ENCODE data around the gene TTC7B. TPM values are rescaled to one million over a fixed set of nuclear protein-coding genes. Genes with fewer than 3 reads are reported as not detected.

TTC7B gene
- total RNA-seq, 1 experiment from 2014 or later = under 0.01 TPM

DNA sequence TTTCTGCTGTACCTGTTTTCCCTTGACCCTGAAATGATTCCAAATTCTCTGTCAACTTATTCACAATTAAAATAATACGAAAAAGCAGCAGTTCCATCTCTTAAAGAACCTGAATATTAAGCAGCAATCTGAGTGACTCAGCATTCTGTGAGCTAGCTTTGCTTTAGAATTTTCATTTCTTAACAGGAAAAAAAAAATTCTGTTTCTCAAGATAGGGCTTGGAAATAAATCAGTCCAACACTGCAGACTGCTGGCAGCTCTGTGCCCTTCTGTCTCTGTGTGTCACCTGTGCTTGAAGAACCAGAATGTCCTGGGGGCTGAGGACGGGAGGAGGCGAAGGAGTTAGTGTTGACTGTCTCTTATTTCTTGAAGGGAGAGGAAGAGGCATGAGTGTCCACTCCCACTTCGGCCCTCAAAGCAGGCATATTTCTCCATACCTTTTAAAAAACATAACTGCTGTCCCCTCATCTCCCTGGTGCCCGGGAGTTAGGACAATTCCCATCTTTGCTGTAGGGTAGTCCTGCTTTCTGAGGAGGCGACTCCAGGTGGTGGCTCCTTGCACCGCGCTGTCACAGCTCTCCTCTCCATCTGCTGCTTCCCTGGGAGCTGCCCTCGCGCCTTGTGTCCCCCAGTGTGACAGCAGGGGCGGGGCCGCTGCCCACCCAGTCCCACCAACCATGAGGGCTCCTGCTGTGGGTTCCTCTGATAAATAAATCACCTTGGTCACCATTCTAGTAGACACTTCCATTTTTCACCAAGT, 216.3 kb downstream of the TTC7B start:
- H3K79me2 ChIP-seq (ENCODE audit: low read length) = no peaks in the 10 kb centered on the region
- no peaks in the 10 kb centered on the region for H4K20me1 ChIP-seq (ENCODE audit: insufficient read depth, low read depth, low read length)
- DNase-seq = no peak
- no peaks in the 10 kb centered on the region for H3K9me3 ChIP-seq (ENCODE audit: low read length)
- H3K9ac ChIP-seq (ENCODE audit: low read length) = no peak overlapping the region
- H3K4me1 ChIP-seq (ENCODE audit: low read length) = no peaks in the 10 kb centered on the region
- H3K9me2 ChIP-seq (replicated peaks; ENCODE audit: insufficient read depth, low read length) = no peaks in the 10 kb centered on the region
- no peaks in the 10 kb centered on the region for H3K27me3 ChIP-seq (ENCODE audit: low read length)
- no peak overlapping the region for H3K4me2 ChIP-seq (ENCODE audit: low read depth, low read length, poor library complexity, severe bottlenecking)
- H3K36me3 ChIP-seq (ENCODE audit: insufficient read depth, low read length) = no peaks in the 10 kb centered on the region
- no peak overlapping the region for H2AFZ ChIP-seq (ENCODE audit: low read length)
- H3K4me3 ChIP-seq (ENCODE audit: low read length) = no peak overlapping the region
- no peak overlapping the region for H3K27ac ChIP-seq (ENCODE audit: low read length)

- no peaks in the 10 kb centered on the region for H3K36me3 ChIP-seq (ENCODE audit: insufficient read depth, low read length)
- H3K4me1 ChIP-seq (ENCODE audit: low read length) = no peaks in the 10 kb centered on the region
- no peaks in the 10 kb centered on the region for H3K9me3 ChIP-seq (ENCODE audit: low read length)
- no peak overlapping the region for H3K4me2 ChIP-seq (ENCODE audit: low read depth, low read length, poor library complexity, severe bottlenecking)
- H3K9ac ChIP-seq (ENCODE audit: low read length) = no peak overlapping the region
- H4K20me1 ChIP-seq (ENCODE audit: insufficient read depth, low read depth, low read length) = no peaks in the 10 kb centered on the region
- no peak for DNase-seq
- no peak overlapping the region for H3K4me3 ChIP-seq (ENCODE audit: low read length)
- H3K27ac ChIP-seq (ENCODE audit: low read length) = no peak overlapping the region
- no peaks in the 10 kb centered on the region for H3K9me2 ChIP-seq (replicated peaks; ENCODE audit: insufficient read depth, low read length)
- no peaks in the 10 kb centered on the region for H3K27me3 ChIP-seq (ENCODE audit: low read length)
- H2AFZ ChIP-seq (ENCODE audit: low read length) = no peak overlapping the region
- no peaks in the 10 kb centered on the region for H3K79me2 ChIP-seq (ENCODE audit: low read length)
Measured at GRCh38 chr14:90599339-90599738, 216.9 kb downstream of the TTC7B start.

DNA sequence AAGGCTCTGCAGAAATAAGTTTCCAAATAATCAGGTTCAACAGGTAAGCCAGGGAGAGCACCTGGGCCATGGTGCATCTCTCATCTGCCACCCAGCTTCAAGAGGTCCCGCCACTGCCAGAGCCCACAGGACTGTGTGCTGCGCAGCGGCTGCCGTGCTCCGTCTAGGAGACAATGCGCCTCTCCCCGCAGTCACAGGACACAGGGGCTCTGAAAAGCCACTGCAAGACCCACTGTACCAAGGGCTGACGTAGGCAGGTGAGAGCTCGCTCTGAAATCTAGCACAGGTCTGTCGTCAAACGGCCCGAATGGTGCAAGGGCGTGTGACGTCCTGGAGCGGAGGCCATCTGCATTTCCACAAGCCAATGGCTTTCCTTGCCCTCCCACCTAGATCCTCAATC, 218.3 kb downstream of the TTC7B start:
- no peaks in the 10 kb centered on the region for H3K4me1 ChIP-seq (ENCODE audit: low read length)

GRCh38 chr14:90596733-90597132, 219.5 kb downstream of the TTC7B start:
- no peaks in the 10 kb centered on the region for H4K20me1 ChIP-seq (ENCODE audit: insufficient read depth, low read depth, low read length)
- no peaks in the 10 kb centered on the region for H3K4me1 ChIP-seq (ENCODE audit: low read length)
- H2AFZ ChIP-seq (ENCODE audit: low read length) = no peak overlapping the region
- no peaks in the 10 kb centered on the region for H3K27me3 ChIP-seq (ENCODE audit: low read length)
- no peak overlapping the region for H3K27ac ChIP-seq (ENCODE audit: low read length)
- no peaks in the 10 kb centered on the region for H3K9me2 ChIP-seq (replicated peaks; ENCODE audit: insufficient read depth, low read length)
- no peaks in the 10 kb centered on the region for H3K9me3 ChIP-seq (ENCODE audit: low read length)
- no peak overlapping the region for H3K9ac ChIP-seq (ENCODE audit: low read length)
- no peak for DNase-seq
- no peak overlapping the region for H3K4me2 ChIP-seq (ENCODE audit: low read depth, low read length, poor library complexity, severe bottlenecking)
- no peaks in the 10 kb centered on the region for H3K79me2 ChIP-seq (ENCODE audit: low read length)
- no peaks in the 10 kb centered on the region for H3K36me3 ChIP-seq (ENCODE audit: insufficient read depth, low read length)
- H3K4me3 ChIP-seq (ENCODE audit: low read length) = no peak overlapping the region

More for the DNA sequence above, 218.3 kb downstream of the TTC7B start:
- Histone ChIP-seq H3K79me2 (ENCODE audit: low read length) (no peaks in the 10 kb centered on the region), H3K9me3 (ENCODE audit: low read length) (no peaks in the 10 kb centered on the region), H3K9me2 (replicated peaks; ENCODE audit: insufficient read depth, low read length) (no peaks in the 10 kb centered on the region), H2AFZ (ENCODE audit: low read length) (no peak overlapping the region), H3K27ac (ENCODE audit: low read length) (no peak overlapping the region), H3K4me2 (ENCODE audit: low read depth, low read length, poor library complexity, severe bottlenecking) (no peak overlapping the region), H3K27me3 (ENCODE audit: low read length) (no peaks in the 10 kb centered on the region), H3K4me3 (ENCODE audit: low read length) (no peak overlapping the region), H3K9ac (ENCODE audit: low read length) (no peak overlapping the region), H3K36me3 (ENCODE audit: insufficient read depth, low read length) (no peaks in the 10 kb centered on the region), H4K20me1 (ENCODE audit: insufficient read depth, low read depth, low read length) (no peaks in the 10 kb centered on the region)
- no peak for DNase-seq

- no peak overlapping the region for H2AFZ ChIP-seq (ENCODE audit: low read length)
- no peaks in the 10 kb centered on the region for H3K9me3 ChIP-seq (ENCODE audit: low read length)
- no peaks in the 10 kb centered on the region for H3K27me3 ChIP-seq (ENCODE audit: low read length)
- no peaks in the 10 kb centered on the region for H3K79me2 ChIP-seq (ENCODE audit: low read length)
- H4K20me1 ChIP-seq (ENCODE audit: insufficient read depth, low read depth, low read length) = no peaks in the 10 kb centered on the region
- no peaks in the 10 kb centered on the region for H3K4me1 ChIP-seq (ENCODE audit: low read length)
- H3K4me2 ChIP-seq (ENCODE audit: low read depth, low read length, poor library complexity, severe bottlenecking) = no peak overlapping the region
- H3K36me3 ChIP-seq (ENCODE audit: insufficient read depth, low read length) = no peaks in the 10 kb centered on the region
- H3K4me3 ChIP-seq (ENCODE audit: low read length) = no peak overlapping the region
- DNase-seq = no peak
- no peak overlapping the region for H3K9ac ChIP-seq (ENCODE audit: low read length)
- no peaks in the 10 kb centered on the region for H3K9me2 ChIP-seq (replicated peaks; ENCODE audit: insufficient read depth, low read length)
- no peak overlapping the region for H3K27ac ChIP-seq (ENCODE audit: low read length)
Measured at GRCh38 chr14:90593254-90594040, 222.8 kb downstream of the TTC7B start.

DNA sequence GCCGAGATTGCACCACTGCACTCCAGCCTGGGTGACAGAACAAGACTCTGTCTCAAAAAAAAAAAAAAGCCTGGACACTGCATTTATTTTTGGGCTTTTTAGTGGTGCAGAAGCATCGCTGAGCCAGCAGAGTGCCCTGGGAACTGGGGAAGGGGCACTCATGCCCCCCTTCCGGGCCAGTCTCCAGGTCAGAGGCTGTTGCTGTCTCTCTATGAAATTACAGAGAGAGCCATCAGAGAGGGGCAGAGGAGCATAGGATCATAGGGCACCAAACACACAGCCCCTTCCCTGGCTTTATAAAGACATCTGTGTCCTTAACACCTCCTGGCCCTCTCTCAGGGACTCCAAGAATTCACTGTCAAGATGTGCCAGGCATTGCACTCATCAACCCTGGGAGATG, 223.6 kb downstream of the TTC7B start:
- Histone ChIP-seq H3K9me2 (replicated peaks; ENCODE audit: insufficient read depth, low read length) (no peaks in the 10 kb centered on the region), H3K79me2 (ENCODE audit: low read length) (no peaks in the 10 kb centered on the region), H2AFZ (ENCODE audit: low read length) (no peak overlapping the region)

GRCh38 chr14:90587918-90588317, 228.3 kb downstream of the TTC7B start:
- no peaks in the 10 kb centered on the region for H3K4me1 ChIP-seq (ENCODE audit: low read length)
- no peaks in the 10 kb centered on the region for H3K9me2 ChIP-seq (replicated peaks; ENCODE audit: insufficient read depth, low read length)
- DNase-seq = no peak
- no peak overlapping the region for H3K4me2 ChIP-seq (ENCODE audit: low read depth, low read length, poor library complexity, severe bottlenecking)
- H3K27ac ChIP-seq (ENCODE audit: low read length) = no peak overlapping the region
- no peaks in the 10 kb centered on the region for H3K36me3 ChIP-seq (ENCODE audit: insufficient read depth, low read length)
- H3K79me2 ChIP-seq (ENCODE audit: low read length) = no peaks in the 10 kb centered on the region
- no peaks in the 10 kb centered on the region for H3K27me3 ChIP-seq (ENCODE audit: low read length)
- H3K9me3 ChIP-seq (ENCODE audit: low read length) = no peaks in the 10 kb centered on the region
- no peak overlapping the region for H2AFZ ChIP-seq (ENCODE audit: low read length)
- no peak overlapping the region for H3K9ac ChIP-seq (ENCODE audit: low read length)
- no peaks in the 10 kb centered on the region for H4K20me1 ChIP-seq (ENCODE audit: insufficient read depth, low read depth, low read length)
- no peak overlapping the region for H3K4me3 ChIP-seq (ENCODE audit: low read length)

More for the DNA sequence above, 223.6 kb downstream of the TTC7B start:
- DNase-seq = no peak
- Histone ChIP-seq H3K36me3 (ENCODE audit: insufficient read depth, low read length) (no peaks in the 10 kb centered on the region), H3K27ac (ENCODE audit: low read length) (no peak overlapping the region), H3K9ac (ENCODE audit: low read length) (no peak overlapping the region), H3K4me2 (ENCODE audit: low read depth, low read length, poor library complexity, severe bottlenecking) (no peak overlapping the region), H4K20me1 (ENCODE audit: insufficient read depth, low read depth, low read length) (no peaks in the 10 kb centered on the region), H3K9me3 (ENCODE audit: low read length) (no peaks in the 10 kb centered on the region), H3K4me1 (ENCODE audit: low read length) (no peaks in the 10 kb centered on the region), H3K27me3 (ENCODE audit: low read length) (no peaks in the 10 kb centered on the region), H3K4me3 (ENCODE audit: low read length) (no peak overlapping the region)

GRCh38 chr14:90587252-90587910, 228.8 kb downstream of the TTC7B start:
- H3K9me2 ChIP-seq (replicated peaks; ENCODE audit: insufficient read depth, low read length) = no peaks in the 10 kb centered on the region
- no peaks in the 10 kb centered on the region for H3K79me2 ChIP-seq (ENCODE audit: low read length)
- no peaks in the 10 kb centered on the region for H3K27me3 ChIP-seq (ENCODE audit: low read length)
- H3K9me3 ChIP-seq (ENCODE audit: low read length) = no peaks in the 10 kb centered on the region
- no peaks in the 10 kb centered on the region for H4K20me1 ChIP-seq (ENCODE audit: insufficient read depth, low read depth, low read length)
- no peak overlapping the region for H3K27ac ChIP-seq (ENCODE audit: low read length)
- no peak overlapping the region for H3K4me2 ChIP-seq (ENCODE audit: low read depth, low read length, poor library complexity, severe bottlenecking)
- no peak overlapping the region for H3K4me3 ChIP-seq (ENCODE audit: low read length)
- no peak overlapping the region for H3K9ac ChIP-seq (ENCODE audit: low read length)
- H2AFZ ChIP-seq (ENCODE audit: low read length) = no peak overlapping the region
- H3K36me3 ChIP-seq (ENCODE audit: insufficient read depth, low read length) = no peaks in the 10 kb centered on the region
- DNase-seq = no peak
- no peaks in the 10 kb centered on the region for H3K4me1 ChIP-seq (ENCODE audit: low read length)
